ENCODE results near the gene ZBTB45.

The ZBTB45 gene

DNA sequence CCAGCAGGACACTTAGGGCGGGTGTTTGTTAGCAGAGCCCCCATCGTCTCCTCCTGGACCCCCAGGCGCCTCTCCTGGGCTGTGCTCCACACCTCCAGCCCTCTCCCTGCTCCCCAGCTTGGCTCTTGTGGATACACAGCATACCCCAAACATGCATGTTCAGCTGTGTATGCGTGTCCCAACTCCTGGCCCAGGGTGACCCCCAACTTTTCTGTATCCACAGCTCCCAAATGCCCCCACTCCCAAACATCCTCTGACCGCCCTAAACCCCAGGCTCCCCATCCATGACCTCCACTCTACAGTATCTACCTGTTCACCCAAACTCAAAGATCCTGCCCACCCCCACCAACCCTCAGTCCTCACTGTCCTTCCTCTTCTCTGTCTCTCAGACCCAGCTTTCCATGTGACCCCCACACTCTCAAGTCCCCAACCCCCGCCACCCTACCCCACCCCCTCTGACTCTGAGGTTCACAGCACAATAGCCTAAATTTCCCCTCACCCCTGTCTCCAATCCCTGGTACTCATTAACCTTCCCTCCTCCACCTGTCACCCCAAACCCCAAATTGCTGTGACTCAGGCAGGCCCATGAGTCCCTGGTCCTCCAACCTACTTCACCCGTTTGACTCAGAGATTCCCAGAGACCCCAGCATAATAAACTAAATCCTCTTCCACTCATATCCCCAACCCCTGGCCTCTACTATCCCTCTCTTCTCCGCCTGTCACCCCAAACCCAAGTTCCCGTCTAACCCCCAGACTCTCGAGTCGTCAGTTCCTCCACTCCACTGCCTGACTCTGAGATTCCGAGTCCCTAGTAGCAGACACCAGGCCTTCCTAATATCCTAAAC lies 37.8 kb upstream of the ZBTB45 start:
- TF ChIP-seq, protein P1, sequence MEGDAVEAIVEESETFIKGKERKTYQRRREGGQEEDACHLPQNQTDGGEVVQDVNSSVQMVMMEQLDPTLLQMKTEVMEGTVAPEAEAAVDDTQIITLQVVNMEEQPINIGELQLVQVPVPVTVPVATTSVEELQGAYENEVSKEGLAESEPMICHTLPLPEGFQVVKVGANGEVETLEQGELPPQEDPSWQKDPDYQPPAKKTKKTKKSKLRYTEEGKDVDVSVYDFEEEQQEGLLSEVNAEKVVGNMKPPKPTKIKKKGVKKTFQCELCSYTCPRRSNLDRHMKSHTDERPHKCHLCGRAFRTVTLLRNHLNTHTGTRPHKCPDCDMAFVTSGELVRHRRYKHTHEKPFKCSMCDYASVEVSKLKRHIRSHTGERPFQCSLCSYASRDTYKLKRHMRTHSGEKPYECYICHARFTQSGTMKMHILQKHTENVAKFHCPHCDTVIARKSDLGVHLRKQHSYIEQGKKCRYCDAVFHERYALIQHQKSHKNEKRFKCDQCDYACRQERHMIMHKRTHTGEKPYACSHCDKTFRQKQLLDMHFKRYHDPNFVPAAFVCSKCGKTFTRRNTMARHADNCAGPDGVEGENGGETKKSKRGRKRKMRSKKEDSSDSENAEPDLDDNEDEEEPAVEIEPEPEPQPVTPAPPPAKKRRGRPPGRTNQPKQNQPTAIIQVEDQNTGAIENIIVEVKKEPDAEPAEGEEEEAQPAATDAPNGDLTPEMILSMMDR (IDR thresholded peaks at IDR 0.05; ENCODE audit: borderline replicate concordance, insufficient read depth, low read depth, low read length) = no peak
- peak overlapping the region; percentile 96 for H3K4me3 ChIP-seq (ENCODE audit: low read depth, low read length)

DNA sequence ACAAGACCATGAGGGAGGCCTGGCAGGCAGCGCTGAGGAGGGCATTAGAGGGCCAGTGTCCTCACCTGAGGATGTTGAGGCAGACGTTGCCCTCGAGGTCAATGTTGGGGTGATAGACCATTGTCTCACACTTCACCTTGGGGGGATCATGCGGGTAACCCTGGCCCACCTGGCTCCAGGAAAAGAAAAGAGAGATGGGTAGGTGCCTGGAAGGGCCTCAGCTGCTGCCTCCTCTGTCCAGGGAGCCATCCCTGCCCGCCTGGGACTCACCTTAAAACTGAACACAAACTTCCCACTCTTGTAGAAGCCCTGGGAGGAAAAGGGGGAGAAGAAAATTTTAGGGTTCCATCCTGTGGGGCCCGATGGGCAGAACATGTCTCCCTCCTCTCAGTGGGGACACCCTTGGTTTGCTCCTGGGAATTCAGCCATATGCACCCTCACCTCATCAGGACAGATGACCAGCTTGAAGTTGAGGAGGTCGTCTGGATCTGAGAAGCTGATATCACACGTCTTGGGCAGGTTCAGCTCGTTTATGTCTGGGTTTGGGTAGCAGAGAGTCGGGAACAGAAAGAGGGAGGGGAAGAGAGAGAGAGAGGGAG lies 37.1 kb upstream of the ZBTB45 start:
- peak overlapping the region; percentile 96 for H3K4me3 ChIP-seq (ENCODE audit: low read depth, low read length)
- TF ChIP-seq, protein P1 (IDR thresholded peaks at IDR 0.05; ENCODE audit: borderline replicate concordance, insufficient read depth, low read depth, low read length) = no peak

DNA sequence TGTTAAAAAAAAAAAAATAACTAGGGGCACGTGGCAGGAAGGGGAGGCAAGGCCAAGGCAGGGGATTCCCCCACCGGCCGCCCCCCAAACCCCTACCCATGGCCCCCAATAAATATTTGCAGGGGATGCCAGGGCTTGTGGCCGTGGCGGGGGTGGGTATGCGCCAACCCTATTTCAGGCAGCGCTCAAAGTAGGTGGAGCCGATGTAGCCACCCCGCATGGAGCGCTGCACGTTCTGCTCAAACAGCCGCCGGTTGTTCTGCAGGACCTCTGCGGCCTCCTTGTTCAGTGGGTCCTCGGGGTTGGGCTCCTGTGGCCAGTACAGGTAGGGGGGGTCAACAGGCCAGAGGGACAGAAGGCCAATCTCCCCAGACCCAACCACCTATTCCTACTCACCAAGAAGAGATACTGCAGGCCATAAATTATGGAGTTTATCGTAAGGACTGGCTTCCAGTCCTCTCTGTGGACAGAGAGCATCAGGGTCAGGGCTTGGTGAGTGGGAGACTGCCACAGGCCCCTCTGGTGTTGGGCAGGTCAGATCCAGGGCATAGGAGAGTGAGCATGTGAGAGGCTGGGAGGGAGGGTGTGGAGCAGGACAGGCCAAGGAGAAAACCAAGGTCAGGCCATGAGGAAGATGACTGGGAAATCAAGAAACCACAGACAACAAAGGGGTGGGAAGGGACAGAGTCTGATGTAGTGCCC lies 36.5 kb upstream of the ZBTB45 start:
- TF ChIP-seq, protein P1 (IDR thresholded peaks at IDR 0.05; ENCODE audit: borderline replicate concordance, insufficient read depth, low read depth, low read length) = no peak
- no peak overlapping the region for H3K4me3 ChIP-seq (ENCODE audit: low read depth, low read length)

DNA sequence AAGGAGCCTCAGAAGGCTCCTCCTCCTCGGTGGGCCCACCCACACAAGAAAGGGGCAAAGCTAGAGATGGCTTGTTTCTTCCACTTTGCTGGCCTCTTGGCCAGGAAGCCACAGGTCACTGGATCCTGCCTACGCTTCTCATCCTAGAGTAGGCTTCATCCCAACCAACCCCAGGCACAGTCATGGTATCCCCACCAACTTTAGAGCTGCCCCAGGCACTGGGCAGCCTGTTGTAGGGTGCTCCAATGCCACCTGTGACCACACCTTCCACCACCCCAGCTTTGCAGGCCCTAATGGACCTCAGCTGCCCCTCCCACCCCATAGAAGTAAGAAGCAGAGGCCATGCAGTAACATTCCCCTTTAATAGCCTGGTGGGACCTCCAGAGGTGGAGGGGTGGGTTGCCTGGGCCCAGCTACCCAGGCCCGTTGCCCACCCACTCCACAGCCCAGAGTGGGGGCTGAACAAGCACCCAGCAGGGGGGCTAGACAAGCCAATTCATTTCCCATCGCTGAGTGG lies 35.8 kb upstream of the ZBTB45 start:
- TF ChIP-seq, protein P1 (IDR thresholded peaks at IDR 0.05; ENCODE audit: borderline replicate concordance, insufficient read depth, low read depth, low read length) = no peak
- H3K4me3 ChIP-seq (ENCODE audit: low read depth, low read length) = peak overlapping the region; percentile 79

DNA sequence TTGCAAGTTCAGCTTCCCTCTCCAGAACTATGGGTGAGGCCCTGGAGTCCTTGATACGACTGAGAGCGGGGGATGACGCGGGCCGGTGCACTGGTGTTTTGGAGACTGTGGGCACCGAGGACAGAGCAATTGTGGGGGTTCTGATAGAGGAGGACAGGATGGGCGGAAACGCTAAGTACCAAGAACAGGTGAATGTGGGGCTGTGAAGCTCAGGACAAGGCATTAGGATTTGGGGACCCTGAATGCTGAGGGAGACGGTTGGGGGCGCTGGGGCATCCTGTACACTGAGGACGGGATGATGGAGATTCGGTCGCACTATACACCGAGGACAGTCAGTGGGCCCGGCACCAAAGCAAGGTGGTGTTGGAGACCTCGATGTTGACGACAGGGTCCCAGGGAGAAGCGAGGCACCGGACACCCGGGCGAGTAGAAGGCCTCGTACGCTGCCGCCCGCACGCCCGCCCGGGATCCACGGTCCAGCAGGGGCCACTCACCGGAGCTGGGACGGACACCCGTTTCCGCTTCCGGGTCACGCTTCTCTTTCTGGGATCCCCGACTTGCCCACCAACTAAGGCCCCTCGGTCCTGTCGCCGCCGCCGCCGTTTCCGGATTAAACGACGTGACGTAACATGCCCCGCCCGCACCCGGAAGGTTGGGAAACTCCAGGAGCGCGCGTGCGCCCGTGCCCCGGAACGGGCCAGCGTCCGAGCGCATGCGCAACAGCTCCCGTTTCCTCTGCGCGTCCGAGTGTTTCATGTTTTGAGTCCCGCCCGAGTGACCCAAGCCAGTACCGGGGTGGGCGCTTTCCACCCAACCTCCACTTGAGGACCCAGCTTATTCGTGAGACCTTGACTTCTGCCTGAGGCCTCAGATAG lies 35.1 kb upstream of the ZBTB45 start, which contains the start of gene CHMP2A:
CHMP2A (minus strand) TSS at position 612 of the 875 bp plus-strand sequence. CDS start 893 bp downstream, outside the sequence.
- H3K4me3 ChIP-seq (ENCODE audit: low read depth, low read length) = peak within 1 kb of the TSS; percentile 79
- TF ChIP-seq, protein P1 (IDR thresholded peaks at IDR 0.05; ENCODE audit: borderline replicate concordance, insufficient read depth, low read depth, low read length) = no peak

DNA sequence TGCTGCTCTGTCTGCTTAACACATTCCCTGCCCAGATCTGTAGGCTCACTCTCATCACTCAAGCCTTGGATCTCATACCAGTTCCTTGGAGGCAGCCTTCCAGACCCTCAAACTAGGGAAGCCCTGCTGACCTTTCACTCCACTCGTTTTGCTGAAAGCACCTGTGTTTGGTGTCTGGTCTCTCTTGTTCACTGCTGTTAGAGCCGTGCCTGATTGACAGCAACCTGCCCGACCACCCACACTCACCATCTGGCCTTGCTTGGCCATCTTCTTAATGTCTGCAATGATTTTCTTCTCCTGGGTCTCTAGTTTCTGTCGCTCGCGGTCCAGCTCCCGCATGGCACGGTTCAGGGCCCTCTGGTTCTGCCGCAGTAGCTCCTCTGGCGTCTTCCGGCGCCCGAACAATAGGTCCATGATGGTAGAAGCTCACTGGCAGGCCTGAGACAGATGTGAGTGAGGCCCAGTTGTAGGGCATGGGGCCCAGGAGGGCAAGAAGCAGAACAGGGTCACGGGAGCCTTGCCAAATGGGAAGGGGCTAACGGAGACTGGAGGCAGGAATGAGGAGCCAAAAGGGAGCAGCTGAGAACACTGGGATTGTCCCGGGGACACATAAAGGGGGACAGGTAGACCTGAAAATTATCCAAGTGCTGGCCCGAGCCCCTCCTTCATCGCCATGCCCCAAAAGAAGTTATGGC lies 34.3 kb upstream of the ZBTB45 start:
- peak overlapping the region; percentile 79 for H3K4me3 ChIP-seq (ENCODE audit: low read depth, low read length)
- TF ChIP-seq, protein P1 (IDR thresholded peaks at IDR 0.05; ENCODE audit: borderline replicate concordance, insufficient read depth, low read depth, low read length) = no peak

Measured in GM12875 (cell line).